Measurements from ENCODE around the gene SPAG4.

SPAG4 gene

GRCh38 chr20:35643045-35643444 lies 27.4 kb downstream of the SPAG4 start:
- no peak for TF ChIP-seq CTCF (conservative IDR thresholded peaks at IDR 0.05; ENCODE audit: low read depth, low read length)
- no peak for DNase-seq (ENCODE audit: low read depth)
- H3K4me3 ChIP-seq (ENCODE audit: low read depth, low read length), result no peak overlapping the region

GRCh38 chr20:35644806-35645205 lies 29.2 kb downstream of the SPAG4 start:
- no peak overlapping the region for H3K4me3 ChIP-seq (ENCODE audit: low read depth, low read length)
- TF ChIP-seq CTCF (conservative IDR thresholded peaks at IDR 0.05; ENCODE audit: low read depth, low read length), result no peak
- DNase-seq (ENCODE audit: low read depth), result no peak

- no peak overlapping the region for H3K4me3 ChIP-seq (ENCODE audit: low read depth, low read length)
- no peak for TF ChIP-seq CTCF (conservative IDR thresholded peaks at IDR 0.05; ENCODE audit: low read depth, low read length)
- DNase-seq (ENCODE audit: low read depth), result peak; percentile 26
Observed at GRCh38 chr20:35648836-35649235, 33.2 kb downstream of the SPAG4 start.

- TF ChIP-seq CTCF (conservative IDR thresholded peaks at IDR 0.05; ENCODE audit: low read depth, low read length), result no peak
- DNase-seq (ENCODE audit: low read depth), result no peak
- H3K4me3 ChIP-seq (ENCODE audit: low read depth, low read length), result no peak overlapping the region
Observed at GRCh38 chr20:35650632-35651031, 35.0 kb downstream of the SPAG4 start.

GRCh38 chr20:35651958-35652357 lies 36.3 kb downstream of the SPAG4 start:
- DNase-seq (ENCODE audit: low read depth), result no peak
- TF ChIP-seq CTCF (conservative IDR thresholded peaks at IDR 0.05; ENCODE audit: low read depth, low read length), result no peak
- no peak overlapping the region for H3K4me3 ChIP-seq (ENCODE audit: low read depth, low read length)

- H3K4me3 ChIP-seq (ENCODE audit: low read depth, low read length), result no peak overlapping the region
- no peak for TF ChIP-seq CTCF (conservative IDR thresholded peaks at IDR 0.05; ENCODE audit: low read depth, low read length)
- DNase-seq (ENCODE audit: low read depth), result no peak
Observed at GRCh38 chr20:35652641-35653429, 37.2 kb downstream of the SPAG4 start.

- no peak overlapping the region for H3K4me3 ChIP-seq (ENCODE audit: low read depth, low read length)
- no peak for DNase-seq (ENCODE audit: low read depth)
- no peak for TF ChIP-seq CTCF (conservative IDR thresholded peaks at IDR 0.05; ENCODE audit: low read depth, low read length)
Observed at GRCh38 chr20:35653430-35653734, 37.8 kb downstream of the SPAG4 start.
